Measurements from ENCODE around the gene TARS1.

DNA sequence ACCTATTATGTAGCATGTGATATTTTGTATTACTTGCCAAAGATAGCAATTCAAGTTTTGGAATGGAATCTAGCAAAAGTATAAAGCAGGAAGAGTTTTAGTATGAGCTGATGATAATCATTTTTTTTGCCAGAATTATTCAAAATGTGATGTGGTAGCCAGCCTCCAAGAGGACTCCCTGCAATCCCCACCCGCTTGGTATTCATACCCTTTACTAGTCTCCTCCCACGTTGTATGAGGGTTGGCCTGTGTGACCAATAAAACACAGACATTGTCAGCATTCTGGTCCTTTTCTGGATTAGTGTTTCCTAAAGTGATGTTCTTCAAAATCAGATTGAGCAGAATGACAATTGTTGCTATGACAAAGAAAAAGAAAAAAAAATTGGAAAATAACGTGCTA, 63.8 kb downstream of the TARS1 start:
- TF ChIP-seq, protein P1, sequence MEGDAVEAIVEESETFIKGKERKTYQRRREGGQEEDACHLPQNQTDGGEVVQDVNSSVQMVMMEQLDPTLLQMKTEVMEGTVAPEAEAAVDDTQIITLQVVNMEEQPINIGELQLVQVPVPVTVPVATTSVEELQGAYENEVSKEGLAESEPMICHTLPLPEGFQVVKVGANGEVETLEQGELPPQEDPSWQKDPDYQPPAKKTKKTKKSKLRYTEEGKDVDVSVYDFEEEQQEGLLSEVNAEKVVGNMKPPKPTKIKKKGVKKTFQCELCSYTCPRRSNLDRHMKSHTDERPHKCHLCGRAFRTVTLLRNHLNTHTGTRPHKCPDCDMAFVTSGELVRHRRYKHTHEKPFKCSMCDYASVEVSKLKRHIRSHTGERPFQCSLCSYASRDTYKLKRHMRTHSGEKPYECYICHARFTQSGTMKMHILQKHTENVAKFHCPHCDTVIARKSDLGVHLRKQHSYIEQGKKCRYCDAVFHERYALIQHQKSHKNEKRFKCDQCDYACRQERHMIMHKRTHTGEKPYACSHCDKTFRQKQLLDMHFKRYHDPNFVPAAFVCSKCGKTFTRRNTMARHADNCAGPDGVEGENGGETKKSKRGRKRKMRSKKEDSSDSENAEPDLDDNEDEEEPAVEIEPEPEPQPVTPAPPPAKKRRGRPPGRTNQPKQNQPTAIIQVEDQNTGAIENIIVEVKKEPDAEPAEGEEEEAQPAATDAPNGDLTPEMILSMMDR (IDR thresholded peaks at IDR 0.05), result no peak
- no peak for TF ChIP-seq POLR2AphosphoS5 (IDR thresholded peaks at IDR 0.05)
- TF ChIP-seq POLR2A (IDR thresholded peaks at IDR 0.05), result no peak

Measured in sigmoid colon (tissue), 4 donors.